CD14-positive monocyte (primary cell): ENCODE results near the gene KIAA0753. TPM values are rescaled to one million over a fixed set of nuclear protein-coding genes. Genes with fewer than 3 reads are reported as not detected.

ENCODE experiments used
- DNase-seq, 3 donors: peaks; one replicate each; pipeline ENCODE4 v3.0.0-alpha.2; 2011 to 2022
- H2AFZ ChIP-seq: 2 replicates; pipeline ENCODE4 v1.6.0; 2012; ENCODE audit warnings: mild to moderate bottlenecking, low read depth, low read length, inconsistent platforms; ENCODE audit not compliant: insufficient read depth, poor library complexity, severe bottlenecking
- H3K27ac ChIP-seq, 2 donors: 1 replicate in 1 of 2; 2 replicates in 1 of 2; pipeline ENCODE4 v1.5.1; 2012 to 2013; ENCODE audit warnings: low read length in 2 of 2, control low read depth in 1 of 2, inconsistent platforms in 1 of 2, low read depth in 1 of 2, mild to moderate bottlenecking in 1 of 2
- H3K27me3 ChIP-seq, 2 donors: one replicate each; pipeline versions ENCODE4 v1.6.0 to v1.6.1; 2011 to 2013; ENCODE audit warnings: low read length in 2 of 2; ENCODE audit not compliant: control insufficient read depth in 2 of 2, insufficient read depth in 2 of 2
- H3K36me3 ChIP-seq, 2 donors: replicated peaks in 1 of 2; 1 replicate in 1 of 2; 2 replicates in 1 of 2; pipeline versions ENCODE4 v1.5.1 to v1.6.1; 2012 to 2013; ENCODE audit warnings: low read length in 2 of 2, control low read depth in 1 of 2, inconsistent platforms in 1 of 2, mild to moderate bottlenecking in 1 of 2; ENCODE audit not compliant: insufficient read depth in 2 of 2, control insufficient read depth in 1 of 2
- H3K4me1 ChIP-seq, 2 donors: 1 replicate in 1 of 2; 2 replicates in 1 of 2; pipeline versions ENCODE4 v1.5.1 to v1.6.1; 2012 to 2013; ENCODE audit warnings: low read length in 2 of 2, control low read depth in 1 of 2, inconsistent platforms in 1 of 2, mild to moderate bottlenecking in 1 of 2, moderate library complexity in 1 of 2; ENCODE audit not compliant: insufficient read depth in 2 of 2, control insufficient read depth in 1 of 2
- H3K4me2 ChIP-seq: replicated peaks from 2 replicates; pipeline ENCODE3; 2012; ENCODE audit warnings: low read length, moderate library complexity, mild to moderate bottlenecking; ENCODE audit not compliant: poor library complexity, severe bottlenecking; ENCODE audit errors: extremely low read depth
- H3K4me3 ChIP-seq, 3 experiments: fragments of 200-600 bp in 1 of 3; sonication (generic) in 1 of 3; replicated peaks in 1 of 3; 1 replicate in 2 of 3; 2 replicates in 1 of 3; pipeline ENCODE4 v1.5.1; 2011 to 2013; ENCODE audit warnings: low read length in 3 of 3, mild to moderate bottlenecking in 3 of 3, control low read depth in 2 of 3, low read depth in 2 of 3, inconsistent platforms in 1 of 3, moderate library complexity in 1 of 3
- H3K79me2 ChIP-seq: 2 replicates; pipeline ENCODE4 v1.6.0; 2012; ENCODE audit warnings: mild to moderate bottlenecking, control low read depth, inconsistent platforms, low read length, moderate library complexity; ENCODE audit not compliant: insufficient read depth
- H3K9ac ChIP-seq: 2 replicates; pipeline ENCODE4 v1.6.0; 2017; ENCODE audit warnings: low read length, mild to moderate bottlenecking; ENCODE audit not compliant: insufficient read depth, poor library complexity, severe bottlenecking
- H3K9me3 ChIP-seq, 2 donors: replicated peaks in 1 of 2; 1 replicate in 1 of 2; 2 replicates in 1 of 2; pipeline versions ENCODE4 v1.5.1 to v1.6.1; 2012 to 2013; ENCODE audit warnings: low read length in 2 of 2, control low read depth in 1 of 2; ENCODE audit not compliant: control insufficient read depth in 1 of 2, insufficient read depth in 1 of 2
- H4K20me1 ChIP-seq: 2 replicates; pipeline ENCODE4 v1.6.0; 2012; ENCODE audit warnings: mild to moderate bottlenecking, low read length, control low read depth, moderate library complexity; ENCODE audit not compliant: insufficient read depth
- H3K27ac Mint-ChIP-seq, 7 donors: one replicate each; pipeline ENCODE4 v1.8.0; 2020; ENCODE audit warnings: mild to moderate bottlenecking in 7 of 7, mixed read lengths in 7 of 7, moderate library complexity in 6 of 7, inconsistent platforms in 2 of 7
- H3K27me3 Mint-ChIP-seq, 3 donors: one replicate each; pipeline ENCODE4 v1.8.0; 2021 to 2022; ENCODE audit warnings: low read depth in 3 of 3, mild to moderate bottlenecking in 3 of 3, mixed read lengths in 3 of 3, moderate library complexity in 3 of 3, inconsistent platforms in 1 of 3
- H3K36me3 Mint-ChIP-seq, 2 donors: one replicate each; pipeline ENCODE4 v1.8.0; 2020; ENCODE audit warnings: mixed read lengths in 2 of 2, inconsistent platforms in 1 of 2, mild to moderate bottlenecking in 1 of 2
- H3K4me1 Mint-ChIP-seq: one replicate; pipeline ENCODE4 v1.8.0; 2020; ENCODE audit warnings: mild to moderate bottlenecking, mixed read lengths
- H3K4me3 Mint-ChIP-seq, 2 donors: one replicate each; pipeline ENCODE4 v1.8.0; 2020; ENCODE audit warnings: mild to moderate bottlenecking in 2 of 2, mixed read lengths in 2 of 2, moderate library complexity in 1 of 2
- H3K9me3 Mint-ChIP-seq, 7 donors: one replicate each; pipeline ENCODE4 v1.8.0; 2020 to 2022; ENCODE audit warnings: mixed read lengths in 7 of 7, mild to moderate bottlenecking in 6 of 7, moderate library complexity in 6 of 7, inconsistent platforms in 2 of 7
- WGBS: methylation state at CpG from one replicate; pipeline ENCODE4 v1.1.5; 2013; ENCODE audit warnings: missing lambda C conversion rate; ENCODE audit not compliant: insufficient coverage; 5-methylcytosine and 5-hydroxymethylcytosine counted together
- intact Hi-C, 2 donors: fragments of 100-400 bp; cut with micrococcal nuclease; formaldehyde crosslinking; loops; one replicate each; pipeline versions ENCODE4 v1.15.0 to v1.15.1; 2023
- polyA plus RNA-seq, 3 donors: library from polyadenylated mRNA; depleted of rRNA in 1 of 3; unstranded in 2 of 3; stranded (reverse) in 1 of 3; fragments of 300-500 nt in 2 of 3; fragments of >200 nt in 1 of 3; fragmentation: Illumina TruSeq in 2 of 3; gene quantifications; 1 replicate in 2 of 3; 2 replicates in 1 of 3; pipeline ENCODE4 v1.2.3, GENCODE V29; 2012 to 2021
- TF ChIP-seq, protein P1 (sequence below): fragments of 200-600 bp; IDR thresholded peaks from one replicate; pipeline ENCODE4 v1.8.0; 2022; ENCODE audit warnings: antibody characterized with exemption, mild to moderate bottlenecking

Gene KIAA0753
- polyA plus RNA-seq, 3 donors, result 1.7 to 6.6 (median 3.5) TPM

DNA sequence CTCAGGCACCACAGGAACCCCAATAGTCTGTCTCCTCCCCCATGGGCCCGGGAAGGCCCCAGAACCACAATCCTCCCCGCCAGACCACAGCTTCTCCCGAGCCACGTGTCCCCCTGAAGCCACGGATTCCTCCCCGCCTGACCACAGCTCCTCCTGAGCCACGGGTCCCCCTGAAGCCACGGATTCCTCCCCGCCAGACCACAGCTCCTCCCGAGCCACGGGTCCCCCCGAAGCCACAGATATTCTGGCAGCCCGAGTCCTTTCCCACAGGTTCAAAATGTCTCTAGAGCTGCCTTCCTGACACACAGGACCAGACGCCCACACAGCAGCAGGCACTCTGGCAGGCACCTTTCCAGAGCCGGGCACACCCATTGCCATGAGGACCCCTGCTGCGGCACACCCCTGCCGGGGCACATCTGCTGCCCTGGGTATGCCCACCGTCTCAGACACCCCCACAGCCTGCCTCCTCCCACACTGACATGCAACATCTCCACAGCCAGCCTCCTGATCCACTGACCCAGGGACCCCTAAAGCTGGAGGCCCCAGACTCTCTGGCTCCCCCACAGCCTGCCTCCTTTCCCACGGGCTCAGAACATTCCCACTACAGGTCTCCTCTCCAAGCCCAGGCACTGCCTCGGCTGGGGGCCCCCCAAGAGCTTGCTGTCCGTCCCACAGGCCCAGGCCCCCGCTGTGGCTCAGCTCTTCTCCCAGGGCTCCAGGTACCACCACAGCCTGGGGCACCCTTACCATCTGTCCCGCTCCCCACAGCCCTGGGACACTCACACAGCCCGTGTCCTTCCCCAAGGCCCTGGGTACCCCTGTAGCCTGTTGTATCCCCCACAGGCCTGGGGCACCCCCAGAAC is 2.2 kb downstream of the KIAA0753 start:
- H4K20me1 ChIP-seq, result peaks cover 7% of the 10 kb centered on the region
- no peak overlapping the region for H3K9ac ChIP-seq
- Mint-ChIP-seq H3K27ac (peak overlapping the region in 1 of 7 donors; percentile 12), H3K4me1 (peaks cover 35% of the 10 kb centered on the region), H3K9me3 (no peaks in the 10 kb centered on the region), H3K4me3 (no peak overlapping the region), H3K27me3 (peaks cover 0 to 11% (median 3%) of the 10 kb centered on the region in 3 donors), H3K36me3 (peaks cover 21 to 34% of the 10 kb centered on the region in 2 donors)
- no peak overlapping the region for H3K4me3 ChIP-seq
- no peak overlapping the region for H2AFZ ChIP-seq
- WGBS, result 41% methylated on average over 24 of the region's 24 CpGs
- H3K27me3 ChIP-seq, result no peaks in the 10 kb centered on the region
- peaks cover 21 to 33% of the 10 kb centered on the region in 2 donors for H3K4me1 ChIP-seq
- no peak for DNase-seq
- no peaks in the 10 kb centered on the region for H3K9me3 ChIP-seq
- H3K36me3 ChIP-seq, result peaks cover 9 to 22% of the 10 kb centered on the region in 2 donors
- peaks cover 25% of the 10 kb centered on the region for H3K79me2 ChIP-seq
- TF ChIP-seq, protein P1, sequence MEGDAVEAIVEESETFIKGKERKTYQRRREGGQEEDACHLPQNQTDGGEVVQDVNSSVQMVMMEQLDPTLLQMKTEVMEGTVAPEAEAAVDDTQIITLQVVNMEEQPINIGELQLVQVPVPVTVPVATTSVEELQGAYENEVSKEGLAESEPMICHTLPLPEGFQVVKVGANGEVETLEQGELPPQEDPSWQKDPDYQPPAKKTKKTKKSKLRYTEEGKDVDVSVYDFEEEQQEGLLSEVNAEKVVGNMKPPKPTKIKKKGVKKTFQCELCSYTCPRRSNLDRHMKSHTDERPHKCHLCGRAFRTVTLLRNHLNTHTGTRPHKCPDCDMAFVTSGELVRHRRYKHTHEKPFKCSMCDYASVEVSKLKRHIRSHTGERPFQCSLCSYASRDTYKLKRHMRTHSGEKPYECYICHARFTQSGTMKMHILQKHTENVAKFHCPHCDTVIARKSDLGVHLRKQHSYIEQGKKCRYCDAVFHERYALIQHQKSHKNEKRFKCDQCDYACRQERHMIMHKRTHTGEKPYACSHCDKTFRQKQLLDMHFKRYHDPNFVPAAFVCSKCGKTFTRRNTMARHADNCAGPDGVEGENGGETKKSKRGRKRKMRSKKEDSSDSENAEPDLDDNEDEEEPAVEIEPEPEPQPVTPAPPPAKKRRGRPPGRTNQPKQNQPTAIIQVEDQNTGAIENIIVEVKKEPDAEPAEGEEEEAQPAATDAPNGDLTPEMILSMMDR, result no peak
- H3K27ac ChIP-seq, result no peak overlapping the region
- intact Hi-C loops, result no loop called here
- no peak overlapping the region for H3K4me2 ChIP-seq

DNA sequence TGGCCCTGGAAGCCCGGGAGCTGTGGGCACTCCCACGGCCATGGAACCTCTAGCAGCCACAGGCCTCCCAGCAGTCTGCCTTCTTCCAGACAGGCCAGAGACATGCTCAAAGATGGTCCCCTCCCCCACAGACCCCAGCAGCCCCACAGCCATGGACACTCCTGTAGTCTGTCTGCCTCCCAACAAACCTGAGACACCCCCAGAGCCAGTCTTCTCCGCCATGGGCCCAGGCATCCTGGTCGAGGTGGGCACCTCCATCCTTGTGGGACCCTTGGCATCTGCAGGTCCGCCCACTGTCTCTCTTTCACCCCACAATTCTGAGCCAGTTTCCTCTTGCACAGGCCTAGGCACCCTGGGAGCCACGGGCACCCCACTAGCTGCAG is 3.1 kb downstream of the KIAA0753 start:
- Histone ChIP-seq H3K4me3 (no peak overlapping the region), H3K27me3 (no peaks in the 10 kb centered on the region), H3K9me3 (no peaks in the 10 kb centered on the region), H4K20me1 (peaks cover 6% of the 10 kb centered on the region), H3K4me2 (no peak overlapping the region), H3K27ac (no peak overlapping the region), H2AFZ (no peak overlapping the region), H3K9ac (no peak overlapping the region), H3K36me3 (peaks cover 11 to 22% of the 10 kb centered on the region in 2 donors), H3K79me2 (peaks cover 23% of the 10 kb centered on the region), H3K4me1 (peaks cover 21 to 33% of the 10 kb centered on the region in 2 donors)
- peaks cover 33% of the 10 kb centered on the region for H3K4me1 Mint-ChIP-seq
- H3K27me3 Mint-ChIP-seq, result peaks cover 0 to 11% (median 3%) of the 10 kb centered on the region in 3 donors
- 93% methylated on average over 6 of the region's 6 CpGs for WGBS
- H3K9me3 Mint-ChIP-seq, result no peaks in the 10 kb centered on the region
- peaks cover 23 to 36% of the 10 kb centered on the region in 2 donors for H3K36me3 Mint-ChIP-seq
- H3K4me3 Mint-ChIP-seq, result no peak overlapping the region
- no peak overlapping the region for H3K27ac Mint-ChIP-seq
- TF ChIP-seq, protein P1, result no peak
- DNase-seq, result no peak
- intact Hi-C loops, result no loop called here
